Activated T-cell treated with anti-CD3 and anti-CD28 coated beads, Interleukin-2, amount 50 U/mL, for 48 hours (primary cell): ENCODE data around the gene CHPF2.
A peak's percentile ranks its signal among the peaks of the same experiment; 100 is the strongest.

ENCODE experiments used
- DNase-seq, 2 experiments: peaks; one replicate each; pipeline ENCODE4 v3.0.0-alpha.2; 2020

CHPF2 gene, protein sequence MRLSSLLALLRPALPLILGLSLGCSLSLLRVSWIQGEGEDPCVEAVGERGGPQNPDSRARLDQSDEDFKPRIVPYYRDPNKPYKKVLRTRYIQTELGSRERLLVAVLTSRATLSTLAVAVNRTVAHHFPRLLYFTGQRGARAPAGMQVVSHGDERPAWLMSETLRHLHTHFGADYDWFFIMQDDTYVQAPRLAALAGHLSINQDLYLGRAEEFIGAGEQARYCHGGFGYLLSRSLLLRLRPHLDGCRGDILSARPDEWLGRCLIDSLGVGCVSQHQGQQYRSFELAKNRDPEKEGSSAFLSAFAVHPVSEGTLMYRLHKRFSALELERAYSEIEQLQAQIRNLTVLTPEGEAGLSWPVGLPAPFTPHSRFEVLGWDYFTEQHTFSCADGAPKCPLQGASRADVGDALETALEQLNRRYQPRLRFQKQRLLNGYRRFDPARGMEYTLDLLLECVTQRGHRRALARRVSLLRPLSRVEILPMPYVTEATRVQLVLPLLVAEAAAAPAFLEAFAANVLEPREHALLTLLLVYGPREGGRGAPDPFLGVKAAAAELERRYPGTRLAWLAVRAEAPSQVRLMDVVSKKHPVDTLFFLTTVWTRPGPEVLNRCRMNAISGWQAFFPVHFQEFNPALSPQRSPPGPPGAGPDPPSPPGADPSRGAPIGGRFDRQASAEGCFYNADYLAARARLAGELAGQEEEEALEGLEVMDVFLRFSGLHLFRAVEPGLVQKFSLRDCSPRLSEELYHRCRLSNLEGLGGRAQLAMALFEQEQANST

DNA sequence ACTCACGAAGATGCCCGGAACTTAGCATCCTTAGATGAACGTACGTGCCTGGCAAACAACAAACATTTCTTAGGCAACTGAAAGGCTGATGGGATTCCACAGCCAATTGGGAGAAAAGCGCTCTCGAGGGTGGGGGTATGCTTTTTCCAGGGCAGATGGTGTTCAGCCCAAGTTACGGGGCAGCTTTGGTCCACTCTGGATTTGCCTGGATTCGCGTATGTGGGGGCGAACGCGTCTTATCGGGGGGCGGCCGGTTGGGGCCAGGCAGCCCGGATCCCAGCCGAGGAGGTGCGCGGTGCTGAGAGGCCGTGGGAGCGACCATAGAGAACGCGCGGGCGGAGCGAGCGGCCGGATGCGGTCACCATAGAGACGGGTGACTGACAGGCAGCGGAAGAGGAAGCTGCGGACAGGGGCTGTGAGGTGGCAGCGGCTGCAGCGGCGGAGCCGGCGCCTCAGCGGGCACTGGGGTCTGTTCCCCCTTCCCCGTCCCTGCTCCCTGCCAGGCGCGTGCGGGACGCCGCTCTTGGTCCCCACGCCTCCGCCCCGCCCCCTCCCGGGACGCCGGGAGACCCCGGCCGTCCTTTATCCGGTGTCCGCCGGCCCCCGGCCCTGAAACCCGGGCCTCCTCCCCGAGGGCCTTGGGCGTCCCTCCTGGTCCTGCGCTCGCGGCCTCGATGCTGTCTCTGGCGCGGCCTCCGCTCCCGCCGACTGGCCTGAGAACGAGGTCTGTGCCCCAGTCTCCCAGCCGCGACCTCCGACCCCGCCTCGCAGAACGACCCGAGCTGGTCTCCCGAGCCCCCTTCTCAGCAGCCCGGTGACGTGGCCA is at the start of gene CHPF2:
Gene CHPF2 (plus strand): TSS at position 393 of the 826 bp plus-strand sequence. CDS start 1,529 bp downstream, outside the sequence.
- DNase-seq = peak; percentile 89 to 93

- DNase-seq = no peak
Observed at GRCh38 chr7:151185762-151186639, 46.3 kb upstream of the CHPF2 start.

GRCh38 chr7:151186640-151187408 is 45.5 kb upstream of the CHPF2 start, which contains the start of gene ASB10:
Gene ASB10, minus strand, starts transcription at chr7:151187250. Its CDS starts 120 bp downstream, at chr7:151187130.
- DNase-seq = no peak

DNA sequence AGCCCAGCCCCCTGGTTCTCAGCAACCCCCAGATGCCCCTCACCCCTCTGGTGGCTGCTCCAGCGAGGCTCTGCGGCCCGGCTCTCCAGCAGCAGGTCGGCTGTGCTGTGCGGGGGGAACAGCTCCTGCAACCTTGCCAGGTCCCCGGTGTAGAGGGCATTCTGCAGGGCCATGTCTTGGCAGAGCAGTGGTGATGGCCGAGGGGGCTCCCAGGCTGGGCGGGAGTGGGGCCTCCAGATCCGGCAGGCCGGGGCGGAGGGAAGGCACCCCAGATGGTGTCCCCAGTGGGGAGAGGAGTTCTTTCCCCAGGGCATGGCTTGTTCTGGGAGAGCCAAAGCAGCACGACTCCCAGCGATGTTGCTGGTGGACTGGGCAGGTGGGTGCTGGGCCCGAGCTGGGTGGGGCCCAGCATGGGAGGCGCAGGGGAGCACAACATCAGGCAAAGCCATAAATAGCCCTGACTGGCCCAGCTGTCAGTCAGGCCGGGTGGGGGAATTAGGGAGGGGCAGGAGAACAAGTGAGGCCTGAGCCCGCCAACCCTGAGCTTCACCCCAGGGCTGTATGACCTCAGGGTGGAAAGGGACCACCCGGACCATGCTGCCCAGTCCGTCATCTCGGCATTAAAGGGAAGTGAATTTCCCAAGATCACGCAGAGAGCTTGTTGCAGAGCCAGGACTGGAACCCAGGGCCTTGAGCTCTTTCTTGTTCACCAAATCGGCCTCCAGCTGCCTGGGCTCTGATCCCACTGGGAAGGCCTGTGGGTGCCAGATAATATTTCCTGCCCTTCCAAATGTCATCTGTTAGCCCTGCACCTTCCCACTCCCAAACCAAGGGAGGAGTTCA is 44.7 kb upstream of the CHPF2 start:
- DNase-seq = no peak

- no peak for DNase-seq
Observed at GRCh38 chr7:151188252-151188542, 44.1 kb upstream of the CHPF2 start.

GRCh38 chr7:151189038-151189437 is 43.2 kb upstream of the CHPF2 start:
- DNase-seq = no peak

GRCh38 chr7:151191544-151191943 is 40.7 kb upstream of the CHPF2 start:
- DNase-seq = no peak

DNA sequence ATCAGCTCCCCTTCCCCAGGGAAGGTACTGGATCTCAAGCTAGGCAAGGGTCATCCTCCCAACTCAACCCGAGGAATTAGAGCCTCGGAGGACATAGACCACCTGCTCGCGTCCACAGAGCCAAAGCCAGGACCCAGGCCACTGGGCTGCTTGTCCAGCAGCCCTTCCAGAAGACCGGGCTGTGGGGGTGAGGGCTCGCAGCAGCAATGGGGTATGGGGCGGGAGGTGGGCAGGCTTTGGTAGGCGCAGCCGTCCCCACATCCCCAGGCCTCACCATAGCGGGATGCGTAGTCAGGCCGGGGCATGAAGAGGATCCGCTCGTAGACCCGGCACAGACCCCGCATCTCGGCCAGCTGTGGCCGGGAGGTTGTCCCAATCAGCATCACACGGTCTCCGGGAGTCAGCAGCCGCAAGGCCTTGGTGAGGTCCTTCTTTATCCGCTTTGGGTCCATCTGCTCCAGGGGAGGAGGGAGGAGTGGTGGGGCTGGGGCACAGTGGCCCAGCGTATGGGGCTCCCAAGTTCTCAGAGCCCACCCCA is 40.2 kb upstream of the CHPF2 start:
- no peak for DNase-seq

DNA sequence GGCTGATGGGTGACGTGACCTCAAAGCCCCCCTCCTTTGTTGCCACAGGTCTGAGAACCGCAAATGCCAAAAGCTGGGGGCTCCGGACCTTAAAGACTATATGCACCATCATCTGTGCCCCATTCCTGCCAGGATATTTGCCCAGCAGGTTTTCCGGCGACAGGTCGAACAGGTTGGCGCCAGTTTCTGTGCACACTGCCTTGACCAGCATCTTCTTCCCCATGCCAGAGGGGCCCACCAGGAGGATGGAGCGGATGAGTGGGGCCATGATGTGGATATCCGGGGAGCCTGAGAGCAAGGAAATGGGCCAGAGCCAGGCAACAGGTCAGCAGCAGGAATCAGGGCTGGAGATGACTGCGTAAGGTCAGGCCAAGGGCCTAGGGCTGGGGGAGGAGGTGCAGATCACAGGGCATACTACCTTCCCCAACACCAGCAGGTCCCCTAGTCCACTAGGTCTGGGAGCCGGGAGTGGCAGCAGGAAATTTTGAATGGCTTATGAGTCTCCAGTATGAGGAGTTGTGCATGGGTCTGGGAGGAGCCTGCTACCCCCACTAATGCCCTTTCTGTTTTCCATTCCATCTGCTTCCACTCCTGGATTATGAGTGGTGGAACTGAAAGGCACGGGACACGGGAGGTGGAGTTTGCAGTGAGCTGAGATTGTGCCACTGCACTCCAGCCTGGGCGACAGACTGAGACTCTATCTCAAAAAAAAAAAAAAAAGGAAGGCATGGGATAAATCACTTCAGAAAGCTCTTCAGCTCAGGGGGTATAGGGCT is 38.9 kb upstream of the CHPF2 start:
- no peak for DNase-seq

DNA sequence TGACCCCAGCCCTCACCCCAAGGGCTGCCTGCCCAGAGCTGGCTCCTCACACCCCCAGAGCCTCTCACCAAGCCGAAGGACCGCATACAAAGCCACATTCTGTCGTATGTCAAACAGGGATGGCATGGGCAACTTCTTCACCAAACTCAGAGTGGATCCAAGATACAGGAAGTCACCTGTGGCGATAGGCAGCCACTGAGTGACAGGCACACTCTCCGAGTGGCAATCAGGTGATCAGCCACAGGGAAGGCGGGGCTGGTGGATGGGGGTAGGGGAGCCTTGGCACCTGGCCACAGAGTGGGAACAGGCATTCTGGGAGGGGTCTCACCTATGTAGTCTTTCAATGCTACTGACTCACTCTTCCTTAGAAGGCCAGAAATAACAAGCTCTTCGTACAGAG is 38.1 kb upstream of the CHPF2 start:
- DNase-seq = no peak

GRCh38 chr7:151195616-151196450 is 36.5 kb upstream of the CHPF2 start:
- DNase-seq = no peak

- DNase-seq = no peak
Observed at GRCh38 chr7:151197932-151198331, 34.4 kb upstream of the CHPF2 start.

DNA sequence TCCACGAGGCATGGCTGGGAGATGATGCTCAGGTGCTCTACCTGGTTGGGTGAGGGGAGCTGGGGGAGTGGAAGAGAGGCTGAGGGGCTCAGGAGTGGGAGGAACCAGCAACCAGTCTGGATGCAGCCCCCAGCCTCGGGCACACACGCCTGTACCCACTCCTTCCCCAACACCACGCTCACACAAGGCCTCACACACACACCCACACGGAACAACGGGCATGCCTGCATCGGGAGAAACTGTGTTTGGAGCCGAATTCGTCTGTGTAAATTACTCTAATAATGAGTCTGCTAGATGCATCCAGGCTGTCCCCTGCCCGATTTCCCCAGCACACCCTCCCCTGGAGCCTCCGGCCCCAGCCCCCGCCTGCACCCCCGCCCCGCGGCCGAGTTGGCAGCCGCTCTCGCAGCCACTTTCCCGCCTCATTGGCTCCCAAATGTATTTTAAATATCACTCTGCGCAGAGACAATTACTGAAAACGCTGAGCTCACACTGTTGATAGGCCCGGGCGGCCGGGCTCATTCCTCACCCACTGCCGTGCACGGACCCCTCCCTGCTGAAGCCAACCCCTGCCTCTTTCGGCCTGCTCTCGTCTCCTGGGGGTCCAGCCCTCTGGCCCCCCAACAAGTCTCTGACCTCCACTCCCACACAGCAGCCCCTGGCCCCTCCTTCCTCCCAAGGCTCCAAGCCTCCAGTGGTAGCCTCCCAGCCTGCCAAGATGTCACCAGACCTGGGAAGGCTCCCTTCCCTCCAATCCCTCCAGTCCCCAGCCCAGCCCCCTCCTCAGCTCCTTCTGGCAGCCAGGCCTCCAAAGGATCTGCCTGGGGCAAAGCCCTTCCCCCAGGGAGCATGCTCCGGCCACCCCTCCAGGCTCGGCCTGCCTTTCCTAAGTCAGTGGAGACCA is 33.1 kb upstream of the CHPF2 start:
- DNase-seq = no peak

DNA sequence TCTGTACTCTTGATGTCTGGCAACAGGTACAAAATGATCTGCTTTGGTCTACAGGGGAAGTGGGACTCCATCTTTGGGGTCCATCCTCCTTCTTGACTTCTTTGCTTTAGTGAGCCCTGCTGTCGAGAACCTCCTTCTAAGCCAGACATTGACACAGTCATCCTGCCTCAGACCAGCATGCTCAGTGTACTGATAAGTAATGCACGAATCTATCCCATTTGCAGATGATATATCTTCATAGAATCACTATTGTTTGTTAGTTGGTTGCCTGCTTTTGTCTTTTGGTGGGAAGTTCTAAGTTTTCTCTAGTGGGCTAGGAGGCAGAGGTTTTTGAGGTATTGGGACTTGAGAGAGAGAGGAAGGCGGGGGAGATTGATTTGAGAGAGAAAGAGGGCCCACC is 30.9 kb upstream of the CHPF2 start:
- DNase-seq = no peak

DNA sequence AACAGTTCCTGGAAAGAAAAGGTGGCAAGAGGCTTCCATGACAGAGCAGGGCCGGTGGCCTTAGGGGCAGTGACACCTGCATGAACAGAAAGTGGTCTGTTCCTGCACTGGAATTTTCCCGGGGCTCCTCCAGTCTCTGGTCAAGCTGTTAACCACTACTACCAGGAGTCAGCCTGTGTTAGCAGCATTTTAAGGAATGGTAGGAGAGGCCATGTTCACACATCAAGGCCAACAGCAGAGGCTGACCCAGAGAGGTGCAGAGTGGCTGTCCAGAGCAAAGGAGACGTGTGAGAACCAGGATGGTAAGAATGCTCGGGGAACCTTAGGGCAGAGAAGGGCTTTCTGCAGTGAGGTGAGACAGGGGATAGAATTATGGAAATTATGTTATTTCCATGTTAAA is 30.5 kb upstream of the CHPF2 start:
- no peak for DNase-seq

GRCh38 chr7:151202836-151203235 is 29.4 kb upstream of the CHPF2 start:
- DNase-seq = no peak

- no peak for DNase-seq
Observed at GRCh38 chr7:151204383-151205032, 27.8 kb upstream of the CHPF2 start.
